Mesenchymal stem cell (in vitro differentiated cells and primary cell): ENCODE measurements around the gene KYAT1. TPM values are rescaled to one million over a fixed set of nuclear protein-coding genes. Genes with fewer than 3 reads are reported as not detected.
A peak's percentile ranks its signal among the peaks of the same experiment; 100 is the strongest.

Source experiments
- DNase-seq: peaks from one replicate; pipeline ENCODE4 v3.0.0-alpha.2; 2013
- H2AFZ ChIP-seq: one replicate; pipeline ENCODE4 v1.6.1; 2013; ENCODE audit warnings: low read depth, mild to moderate bottlenecking, control low read depth, inconsistent platforms, low read length, moderate library complexity
- H2AK5ac ChIP-seq: 2 replicates; pipeline ENCODE4 v1.6.1; 2013; ENCODE audit warnings: low read length, moderate library complexity, mild to moderate bottlenecking, inconsistent platforms; ENCODE audit not compliant: severe bottlenecking
- H2BK120ac ChIP-seq: one replicate; pipeline ENCODE4 v1.6.1; 2013; ENCODE audit warnings: low read depth, mild to moderate bottlenecking, inconsistent platforms, low read length, moderate library complexity
- H2BK12ac ChIP-seq, 2 experiments: one replicate each; pipeline ENCODE4 v1.6.1; 2013; ENCODE audit warnings: inconsistent platforms in 2 of 2, low read length in 2 of 2, mild to moderate bottlenecking in 2 of 2, moderate library complexity in 2 of 2, control low read depth in 1 of 2
- H2BK15ac ChIP-seq: one replicate; pipeline ENCODE4 v1.6.1; 2013; ENCODE audit warnings: mild to moderate bottlenecking, low read depth, inconsistent platforms; ENCODE audit not compliant: poor library complexity, severe bottlenecking
- H2BK5ac ChIP-seq: 2 replicates; pipeline ENCODE4 v1.6.1; 2013; ENCODE audit warnings: low read depth, mild to moderate bottlenecking, low read length, control low read depth, inconsistent platforms; ENCODE audit not compliant: poor library complexity, severe bottlenecking
- H3K14ac ChIP-seq, 2 experiments: one replicate each; pipeline ENCODE4 v1.6.1; 2013; ENCODE audit warnings: inconsistent platforms in 2 of 2, low read length in 2 of 2, control low read depth in 1 of 2, mild to moderate bottlenecking in 1 of 2, moderate library complexity in 1 of 2
- H3K18ac ChIP-seq, 2 experiments: one replicate each; pipeline ENCODE4 v1.6.1; 2013; ENCODE audit warnings: inconsistent platforms in 2 of 2, low read length in 2 of 2, control low read depth in 1 of 2, low read depth in 1 of 2, mild to moderate bottlenecking in 1 of 2
- H3K23ac ChIP-seq, 2 experiments: one replicate each; pipeline ENCODE4 v1.6.1; 2013; ENCODE audit warnings: inconsistent platforms in 2 of 2, low read length in 2 of 2, mild to moderate bottlenecking in 2 of 2, moderate library complexity in 2 of 2, control low read depth in 1 of 2
- H3K27ac ChIP-seq: 2 replicates; pipeline ENCODE4 v1.5.1; 2013; ENCODE audit warnings: mild to moderate bottlenecking, moderate library complexity, low read length, control low read depth, inconsistent platforms; ENCODE audit not compliant: poor library complexity, severe bottlenecking
- H3K27me3 ChIP-seq, 2 experiments: 2 replicates each; pipeline versions ENCODE4 v1.6.1 to v1.7.0; 2013; ENCODE audit warnings: low read length in 2 of 2, mild to moderate bottlenecking in 2 of 2, moderate library complexity in 2 of 2, control low read depth in 1 of 2, inconsistent platforms in 1 of 2; ENCODE audit not compliant: control insufficient read depth in 1 of 2, insufficient read depth in 1 of 2
- H3K36me3 ChIP-seq, 2 experiments: 2 replicates each; pipeline versions ENCODE4 v1.6.1 to v1.7.0; 2013; ENCODE audit warnings: low read length in 2 of 2, control low read depth in 1 of 2, inconsistent platforms in 1 of 2, low read depth in 1 of 2, mild to moderate bottlenecking in 1 of 2; ENCODE audit not compliant: insufficient read depth in 2 of 2, control insufficient read depth in 1 of 2
- H3K4ac ChIP-seq, 2 experiments: one replicate each; pipeline ENCODE4 v1.6.1; 2013; ENCODE audit warnings: inconsistent platforms in 2 of 2, low read length in 2 of 2, mild to moderate bottlenecking in 2 of 2, moderate library complexity in 2 of 2, control low read depth in 1 of 2, low read depth in 1 of 2
- H3K4me1 ChIP-seq: 2 replicates; pipeline ENCODE4 v1.6.1; 2013; ENCODE audit warnings: low read depth, low read length, control low read depth; ENCODE audit not compliant: control insufficient read depth, insufficient read depth
- H3K4me2 ChIP-seq: 2 replicates; pipeline ENCODE4 v1.6.1; 2013; ENCODE audit warnings: low read length, mild to moderate bottlenecking, inconsistent platforms; ENCODE audit not compliant: poor library complexity, severe bottlenecking
- H3K4me3 ChIP-seq, 2 experiments: 2 replicates each; pipeline versions ENCODE4 v1.5.1 to v1.7.0; 2013; ENCODE audit warnings: low read length in 2 of 2, mild to moderate bottlenecking in 2 of 2, control low read depth in 1 of 2, low read depth in 1 of 2; ENCODE audit not compliant: insufficient read depth in 1 of 2
- H3K79me1 ChIP-seq: replicated peaks from 2 replicates; pipeline ENCODE4 v1.6.1; 2013; ENCODE audit warnings: mild to moderate bottlenecking, control low read depth, low read length, inconsistent platforms; ENCODE audit not compliant: poor library complexity, severe bottlenecking
- H3K9ac ChIP-seq: 2 replicates; pipeline ENCODE4 v1.7.0; 2013; ENCODE audit warnings: mild to moderate bottlenecking, low read length, moderate library complexity
- H3K9me3 ChIP-seq: 2 replicates; pipeline ENCODE4 v1.7.0; 2013; ENCODE audit warnings: mild to moderate bottlenecking, low read length; ENCODE audit not compliant: control insufficient read depth
- H4K8ac ChIP-seq: one replicate; pipeline ENCODE4 v1.6.1; 2013; ENCODE audit warnings: inconsistent platforms, mild to moderate bottlenecking, low read length, moderate library complexity
- H4K91ac ChIP-seq: one replicate; pipeline ENCODE4 v1.6.1; 2013; ENCODE audit warnings: mild to moderate bottlenecking, low read length, inconsistent platforms
- WGBS: methylation state at CpG from one replicate; pipeline ENCODE4 v1.1.7; 2013; ENCODE audit warnings: mixed read lengths; 5-methylcytosine and 5-hydroxymethylcytosine counted together
- polyA plus RNA-seq, 2 experiments: library from polyadenylated mRNA; stranded (reverse); fragments of 200-250 nt; gene quantifications; one replicate each; pipeline ENCODE4 v1.2.3, GENCODE V29; 2013

The KYAT1 gene
- 5.2 TPM for polyA plus RNA-seq (2013, experiment 1 of 2)
- polyA plus RNA-seq (2013, experiment 2 of 2): 5.6 TPM

DNA sequence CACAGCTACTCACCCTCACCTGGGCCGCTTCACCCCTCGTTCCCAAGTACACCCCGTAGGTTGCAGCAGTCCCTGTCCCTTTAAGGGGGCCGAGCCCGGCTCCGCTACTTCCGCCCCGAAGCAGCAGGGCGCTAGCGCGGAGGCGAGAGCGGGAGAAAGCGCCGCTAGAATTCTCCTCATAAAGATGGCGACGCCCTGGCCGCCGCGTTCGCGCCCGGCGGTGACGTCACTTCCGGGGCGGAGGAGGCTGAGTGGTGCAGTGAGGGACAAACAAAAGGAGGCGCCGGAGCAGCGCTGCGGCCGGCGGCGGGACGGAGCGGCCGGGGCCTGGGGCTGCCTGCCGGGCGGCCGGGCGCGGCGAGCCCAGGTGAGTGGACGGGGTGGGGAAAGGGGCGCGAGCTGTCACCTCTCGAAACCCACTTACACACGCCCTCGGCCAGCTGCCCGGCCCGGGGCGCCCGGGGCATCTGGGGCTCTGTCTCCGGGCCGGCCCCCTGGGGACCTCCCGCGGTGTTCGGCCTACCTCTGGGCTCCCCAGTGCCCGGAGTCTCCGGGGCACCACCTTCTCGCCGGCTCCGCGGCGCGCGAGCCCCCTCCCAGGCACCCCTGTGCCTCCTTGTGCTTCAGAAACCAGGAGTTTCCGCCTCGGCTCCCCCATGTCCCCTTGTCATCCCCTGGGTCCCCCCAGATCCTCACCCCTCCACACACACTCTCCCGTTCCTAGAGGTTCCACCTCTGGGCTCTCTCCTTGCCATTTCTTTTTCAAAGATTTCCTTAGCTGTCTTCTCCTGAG is at the start of gene KYAT1, which contains the start of gene LRRC8A:
TSS of gene KYAT1 (minus strand) at position 67 of the 793 bp plus-strand sequence. CDS start 36,545 bp downstream, outside the sequence.
TSS of gene LRRC8A (plus strand) at position 250 of the 793 bp plus-strand sequence. CDS start 25,032 bp downstream, outside the sequence.
- Histone ChIP-seq H3K27ac (peak within 1 kb of the TSS; percentile 62), H3K9ac (peak within 1 kb of the TSS; percentile 92), H3K18ac (peak within 1 kb of the TSS; percentile 81 to 89), H3K36me3 (peaks cover 19 to 25% of the 10 kb centered on the region in 2 experiments), H3K79me1 (peaks cover 29% of the 10 kb centered on the region), H3K14ac (peak within 1 kb of the TSS in 1 of 2 experiments; percentile 94), H2BK12ac (peak within 1 kb of the TSS; percentile 64 to 67), H4K8ac (peak within 1 kb of the TSS; percentile 92), H2AK5ac (peak within 1 kb of the TSS; percentile 29), H2BK15ac (peak within 1 kb of the TSS; percentile 73), H3K4me2 (peak within 1 kb of the TSS; percentile 90), H3K23ac (peak within 1 kb of the TSS in 1 of 2 experiments; percentile 79), H3K4ac (peak within 1 kb of the TSS; percentile 79 to 85), H3K9me3 (no peaks in the 10 kb centered on the region), H3K4me1 (peaks cover 19% of the 10 kb centered on the region), H2AFZ (peak within 1 kb of the TSS; percentile 86), H3K4me3 (peak within 1 kb of the TSS; percentile 83 to 97), H4K91ac (peak within 1 kb of the TSS; percentile 57), H3K27me3 (no peaks in the 10 kb centered on the region), H2BK120ac (peak within 1 kb of the TSS; percentile 62), H2BK5ac (peak within 1 kb of the TSS; percentile 92)
- under 1% methylated on average over 49 of the region's 70 CpGs for WGBS
- peak; percentile 96 for DNase-seq

DNA sequence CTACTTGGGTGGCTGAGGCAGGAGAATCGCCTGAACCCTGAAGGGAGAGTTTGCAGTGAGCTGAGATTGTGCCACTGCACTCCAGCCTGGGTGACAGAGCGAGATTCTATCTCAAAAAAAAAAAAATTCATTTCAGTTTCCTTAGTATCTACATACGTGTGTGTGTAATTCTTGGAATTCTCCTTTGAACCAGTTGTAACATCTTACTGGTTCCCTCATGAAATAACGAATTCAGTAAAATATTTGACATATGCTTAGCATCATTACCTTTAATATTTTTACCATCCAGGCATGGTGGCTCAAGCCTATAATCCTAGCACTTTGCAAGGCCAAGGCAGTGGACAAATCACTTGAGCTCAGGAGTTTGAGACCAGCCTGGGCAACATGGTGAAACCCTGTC is 47.8 kb upstream of the KYAT1 start:
- Histone ChIP-seq H3K4me3 (no peak overlapping the region), H4K8ac (no peak overlapping the region), H3K23ac (no peak overlapping the region), H2BK15ac (no peak overlapping the region), H3K4me2 (no peak overlapping the region), H2BK120ac (no peak overlapping the region), H2BK12ac (no peak overlapping the region), H3K9ac (no peak overlapping the region), H4K91ac (no peak overlapping the region), H3K14ac (no peak overlapping the region), H2BK5ac (no peak overlapping the region), H2AFZ (no peak overlapping the region), H3K18ac (no peak overlapping the region), H3K9me3 (no peaks in the 10 kb centered on the region), H3K4ac (no peak overlapping the region), H3K79me1 (peaks cover 6% of the 10 kb centered on the region), H3K4me1 (peaks cover 3% of the 10 kb centered on the region), H3K27ac (no peak overlapping the region), H2AK5ac (no peak overlapping the region), H3K36me3 (peaks cover 0 to 5% of the 10 kb centered on the region in 2 experiments), H3K27me3 (no peaks in the 10 kb centered on the region)
- DNase-seq: no peak
- WGBS: 84% methylated on average over 3 of the region's 4 CpGs

DNA sequence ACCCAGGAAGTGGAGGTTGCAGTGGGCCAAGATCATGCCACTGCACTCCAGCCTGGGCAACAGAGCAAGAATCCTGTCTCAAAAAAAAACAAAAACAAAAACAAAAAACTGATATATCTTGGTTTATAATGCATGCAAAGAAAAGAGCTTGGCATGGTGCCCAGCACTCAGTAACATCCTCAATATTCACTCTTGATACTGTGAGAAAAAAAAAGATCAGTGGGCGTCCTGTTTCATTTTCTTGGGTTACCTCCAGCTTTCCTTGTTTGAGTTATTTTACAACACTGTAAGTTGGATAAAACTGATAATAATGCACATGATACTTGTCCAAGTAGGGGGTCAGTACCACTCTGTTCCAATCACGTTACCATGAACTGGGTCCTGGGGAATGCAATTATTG is 46.9 kb upstream of the KYAT1 start:
- peaks cover 0 to 5% of the 10 kb centered on the region in 2 experiments for H3K36me3 ChIP-seq
- no peak overlapping the region for H2AFZ ChIP-seq
- no peak for DNase-seq
- WGBS: 100% methylated on average over 2 of the region's 2 CpGs
- H3K27ac ChIP-seq: no peak overlapping the region
- no peak overlapping the region for H2AK5ac ChIP-seq
- H3K9me3 ChIP-seq: no peaks in the 10 kb centered on the region
- no peak overlapping the region for H3K23ac ChIP-seq
- H2BK5ac ChIP-seq: no peak overlapping the region
- H3K27me3 ChIP-seq: no peaks in the 10 kb centered on the region
- H3K4me2 ChIP-seq: no peak overlapping the region
- H3K14ac ChIP-seq: no peak overlapping the region
- no peak overlapping the region for H3K4ac ChIP-seq
- H4K8ac ChIP-seq: no peak overlapping the region
- H3K9ac ChIP-seq: no peak overlapping the region
- peaks cover 6% of the 10 kb centered on the region for H3K79me1 ChIP-seq
- no peak overlapping the region for H3K18ac ChIP-seq
- peaks cover 3% of the 10 kb centered on the region for H3K4me1 ChIP-seq
- H4K91ac ChIP-seq: no peak overlapping the region
- no peak overlapping the region for H2BK120ac ChIP-seq
- H2BK15ac ChIP-seq: no peak overlapping the region
- H2BK12ac ChIP-seq: no peak overlapping the region
- H3K4me3 ChIP-seq: no peak overlapping the region

DNA sequence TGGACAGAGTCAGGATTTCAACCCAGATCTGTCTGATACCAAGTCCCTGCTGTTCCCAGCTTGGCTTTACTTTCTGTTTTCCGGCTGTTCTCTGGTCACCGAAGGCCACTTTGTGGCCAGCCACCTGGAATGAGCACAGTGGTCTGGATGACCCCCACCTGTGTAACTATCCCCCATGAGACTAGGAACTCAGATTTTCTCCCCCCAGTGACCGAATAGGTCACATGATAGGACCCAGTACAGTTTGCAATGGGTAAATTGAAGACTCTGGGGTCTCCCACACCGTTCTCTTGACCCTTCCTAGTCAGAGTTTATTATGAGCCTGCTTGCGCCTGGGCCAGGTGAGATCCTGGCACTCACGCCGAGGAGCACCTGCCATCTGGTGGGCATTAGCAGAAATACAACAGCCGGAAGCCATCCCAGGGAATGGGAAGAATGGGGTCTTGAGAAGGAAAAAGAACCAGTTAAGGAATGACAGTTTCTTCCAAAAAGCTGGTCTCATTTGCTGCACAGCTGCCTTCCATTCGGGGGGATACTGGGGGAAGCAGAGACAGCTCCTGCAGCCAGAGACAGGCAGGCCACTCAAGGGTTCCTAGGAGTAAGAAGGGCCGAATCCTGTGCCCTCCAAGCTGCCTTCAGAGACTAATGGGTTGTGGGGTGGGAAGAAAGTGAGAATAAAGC is 46.1 kb upstream of the KYAT1 start:
- Histone ChIP-seq H3K23ac (no peak overlapping the region), H2AFZ (no peak overlapping the region), H2BK5ac (no peak overlapping the region), H3K14ac (no peak overlapping the region), H2BK15ac (no peak overlapping the region), H3K4me1 (peaks cover 5% of the 10 kb centered on the region), H3K36me3 (peaks cover 0 to 5% of the 10 kb centered on the region in 2 experiments), H3K4ac (no peak overlapping the region), H3K4me3 (no peak overlapping the region), H4K8ac (no peak overlapping the region), H3K4me2 (no peak overlapping the region), H3K79me1 (peaks cover 6% of the 10 kb centered on the region), H2BK120ac (no peak overlapping the region), H3K18ac (no peak overlapping the region), H2BK12ac (no peak overlapping the region), H3K27ac (no peak overlapping the region), H3K9me3 (no peaks in the 10 kb centered on the region), H3K9ac (peak overlapping the region; percentile 41), H2AK5ac (no peak overlapping the region), H3K27me3 (no peaks in the 10 kb centered on the region), H4K91ac (no peak overlapping the region)
- peak; percentile 54 for DNase-seq
- WGBS: 45% methylated on average over 10 of the region's 10 CpGs
